GM18507 (cell line): ENCODE measurements around the gene ABLIM1.

ENCODE experiments used
- DNase-seq: peaks from one replicate; pipeline ENCODE4 v3.0.0; 2011; ENCODE audit warnings: low read depth; ENCODE audit not compliant: insufficient read length; ENCODE audit errors: extremely low spot score
- FAIRE-seq: peaks from 2 replicates; lab custom pipeline; 2011; peaks lifted over from hg19 to GRCh38; lab: Jason Lieb, UNC

The ABLIM1 gene

DNA sequence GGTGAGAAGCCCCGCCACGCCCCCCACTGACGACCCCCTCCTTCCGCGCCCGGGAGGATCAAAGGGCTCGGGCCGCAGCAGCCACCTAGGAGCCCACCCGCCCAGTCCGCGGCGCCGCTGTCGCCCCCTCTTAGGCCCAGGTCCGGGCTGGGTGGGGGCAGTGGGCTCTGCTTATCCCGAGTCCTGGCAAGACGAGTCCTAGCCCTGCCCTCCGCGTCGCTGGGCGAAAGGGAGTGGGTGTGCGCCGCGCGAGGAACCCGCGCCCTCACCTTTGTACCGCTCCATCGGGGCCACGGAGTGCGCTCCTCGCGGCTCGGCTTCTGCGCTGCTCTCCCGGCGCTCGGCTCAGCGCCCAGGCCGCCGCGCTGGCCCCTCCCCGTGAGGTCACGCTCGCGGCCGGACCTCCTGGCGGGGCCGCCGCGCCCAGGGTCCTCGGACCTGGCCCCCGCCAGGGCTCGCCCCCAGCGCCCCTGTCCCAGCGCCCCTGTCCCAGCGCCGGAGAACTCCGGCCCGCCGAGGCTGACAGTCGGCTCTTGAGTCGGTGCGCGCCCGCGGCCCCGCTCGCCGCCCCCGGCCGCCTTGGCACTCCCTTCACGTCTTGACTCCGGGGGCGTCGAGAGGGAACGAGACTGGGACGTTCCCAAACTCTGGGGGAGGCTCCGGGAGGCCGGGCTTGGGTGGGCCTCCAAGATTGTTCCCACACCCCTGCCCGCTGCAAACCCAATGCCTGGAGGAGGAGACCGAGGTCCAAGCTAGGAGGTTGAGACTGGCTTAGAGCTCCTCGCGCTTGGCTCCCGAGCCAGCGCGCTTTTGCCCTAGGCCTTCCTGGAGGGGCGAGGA lies 253.7 kb downstream of the ABLIM1 start, which contains the start of gene AFAP1L2:
TSS of gene AFAP1L2 (minus strand) at position 332 of the 840 bp plus-strand sequence. CDS start at position 285, 47 bp downstream.
- DNase-seq (no peak), FAIRE-seq (no peak)

DNA sequence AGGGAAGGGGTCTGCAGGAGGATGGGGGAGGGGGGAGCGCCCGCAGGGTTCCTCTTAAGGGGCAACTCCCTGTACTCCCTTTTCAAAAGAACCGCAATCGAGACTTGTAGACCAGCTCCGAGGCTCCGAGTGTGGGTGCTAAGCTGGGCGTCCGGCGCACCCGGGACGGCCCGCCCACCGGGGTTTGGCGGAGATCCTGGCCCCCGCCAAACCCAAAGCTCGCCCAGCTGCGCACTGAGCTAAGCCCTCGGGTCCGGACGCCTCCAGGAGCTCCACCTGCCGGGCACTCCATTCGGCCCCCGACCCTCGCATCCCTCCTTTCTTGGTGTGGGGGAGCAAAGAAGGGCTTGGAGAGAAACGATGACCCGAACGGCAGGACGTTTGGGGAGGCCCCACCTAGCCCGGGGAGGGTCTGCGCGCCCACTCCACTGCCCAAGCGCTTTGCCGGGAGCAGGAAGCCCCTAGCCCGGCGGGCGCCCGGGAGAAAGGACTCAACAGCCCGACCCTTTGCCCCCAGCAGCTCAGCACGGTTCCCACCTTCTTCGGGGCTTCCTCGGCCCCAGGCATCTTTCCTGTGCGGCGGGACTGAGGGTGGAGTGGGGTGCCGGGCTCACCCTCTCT lies 254.4 kb downstream of the ABLIM1 start:
- FAIRE-seq (no peak), DNase-seq (no peak)

DNA sequence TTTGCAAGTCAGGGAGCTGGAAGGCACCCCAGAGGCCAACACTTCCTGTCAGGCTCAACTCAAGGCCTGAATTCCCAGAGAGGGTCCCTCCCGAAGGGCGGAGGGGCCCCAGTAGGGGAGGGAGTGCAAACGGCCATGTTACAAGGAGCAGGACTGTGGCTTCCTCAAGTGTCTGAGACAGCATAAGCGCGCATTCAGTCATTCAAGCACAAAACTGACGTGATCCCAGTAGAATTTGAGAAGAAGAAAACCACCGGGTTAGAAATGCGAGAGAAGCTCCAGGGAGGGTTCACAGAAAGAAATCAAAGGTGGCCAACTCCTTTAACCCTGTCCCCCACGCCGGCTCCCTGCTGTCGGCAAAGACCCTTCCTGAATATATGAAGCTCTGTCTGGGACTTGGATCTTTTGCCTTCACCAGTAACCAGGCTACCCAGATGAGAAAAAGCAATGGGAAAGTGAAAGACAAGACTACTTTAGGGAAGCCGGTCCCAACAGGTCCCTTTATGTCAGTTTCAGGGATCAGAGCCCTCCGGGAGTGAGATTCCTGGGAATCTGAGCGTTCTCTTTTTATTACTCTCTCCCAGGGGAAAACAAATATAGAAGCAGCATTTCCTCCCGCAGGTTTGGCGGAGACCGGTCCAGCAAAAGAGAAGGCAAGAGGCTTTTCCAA lies 255.1 kb downstream of the ABLIM1 start:
- FAIRE-seq (no peak), DNase-seq (no peak)

DNA sequence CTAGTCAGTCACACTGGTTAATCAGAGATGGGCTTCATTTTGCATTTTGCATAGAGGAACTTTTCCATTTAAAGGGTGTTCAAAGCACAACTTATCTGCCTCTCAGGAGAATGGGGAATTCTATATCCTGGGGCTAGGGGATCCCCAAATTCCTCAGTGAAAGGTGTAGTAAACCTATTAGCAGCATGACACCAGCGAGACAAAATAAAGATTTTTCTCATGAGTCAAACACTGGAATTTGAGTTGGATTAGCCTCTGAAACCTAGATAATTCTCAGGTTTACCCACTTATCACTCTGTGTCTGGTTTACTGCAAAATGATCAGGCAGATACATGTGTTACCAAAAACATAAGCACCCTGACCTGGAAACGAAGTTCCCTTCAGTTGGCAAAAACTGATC lies 255.8 kb downstream of the ABLIM1 start:
- no peak for DNase-seq
- FAIRE-seq = no peak

DNA sequence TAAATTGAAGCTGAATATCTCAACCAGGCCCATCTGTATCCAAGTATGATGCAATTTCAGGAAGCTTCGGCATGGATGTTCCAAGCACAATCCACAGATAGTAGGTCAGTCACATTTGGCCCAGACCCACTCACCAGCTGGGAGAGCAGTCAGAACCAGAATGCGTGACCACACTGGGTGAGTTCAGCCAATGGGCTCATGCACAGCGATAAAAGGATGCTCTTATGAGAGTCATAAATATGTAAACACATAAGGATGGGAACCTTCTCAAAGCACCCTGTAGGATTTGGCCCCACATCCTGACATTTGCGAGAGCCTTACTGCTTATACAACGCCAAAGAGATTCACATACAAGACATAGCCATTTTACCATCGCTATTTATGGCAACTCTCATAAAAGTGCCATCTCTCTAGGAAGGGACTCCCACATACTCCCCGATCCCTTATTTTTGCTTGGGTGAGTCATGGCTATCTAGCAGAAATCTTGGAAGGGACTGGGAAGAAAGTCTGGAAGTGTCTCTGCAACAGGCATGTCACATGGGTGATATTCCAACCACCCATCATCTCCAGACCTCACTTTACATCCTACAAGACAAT lies 256.8 kb downstream of the ABLIM1 start:
- no peak for FAIRE-seq
- DNase-seq = no peak

DNA sequence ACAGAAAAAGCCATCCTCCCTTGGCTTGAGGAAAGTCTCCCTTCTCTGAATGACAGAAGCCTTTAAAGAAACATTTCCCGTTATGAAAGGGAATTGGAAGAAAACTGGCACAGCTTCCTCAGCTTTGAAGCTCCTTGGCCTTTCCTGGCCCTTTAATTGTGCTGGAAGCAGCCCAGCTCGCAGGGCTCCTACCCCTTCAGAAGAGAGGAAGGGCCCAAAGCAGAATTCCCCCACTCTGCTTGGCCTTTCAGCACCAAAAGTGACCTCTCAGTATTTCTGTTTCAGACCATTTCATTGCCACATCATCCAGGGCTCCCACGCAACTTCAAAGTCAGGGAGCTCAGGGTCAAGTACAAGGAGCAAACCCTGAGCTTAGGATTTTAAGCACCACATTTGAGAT lies 258.0 kb downstream of the ABLIM1 start:
- FAIRE-seq (no peak), DNase-seq (no peak)

DNA sequence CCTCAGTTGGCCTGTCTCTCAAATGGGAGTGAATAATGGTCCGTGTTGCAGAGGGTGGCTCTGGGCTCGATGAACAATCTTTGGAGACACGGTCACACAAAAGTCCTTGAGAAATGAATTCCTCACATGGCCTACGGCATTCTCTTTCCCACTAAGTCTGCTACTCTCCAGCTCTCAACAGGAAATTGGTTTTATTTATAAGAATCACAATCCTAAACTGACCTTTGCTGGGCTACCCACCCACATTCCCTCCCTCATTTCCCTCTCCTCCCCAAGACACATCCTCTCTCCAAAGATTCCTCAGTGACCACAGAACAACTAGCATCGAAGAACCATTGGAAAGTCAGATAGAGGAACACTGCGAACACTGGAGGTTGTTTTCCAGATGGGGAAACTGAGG lies 258.5 kb downstream of the ABLIM1 start:
- DNase-seq (no peak), FAIRE-seq (no peak)

DNA sequence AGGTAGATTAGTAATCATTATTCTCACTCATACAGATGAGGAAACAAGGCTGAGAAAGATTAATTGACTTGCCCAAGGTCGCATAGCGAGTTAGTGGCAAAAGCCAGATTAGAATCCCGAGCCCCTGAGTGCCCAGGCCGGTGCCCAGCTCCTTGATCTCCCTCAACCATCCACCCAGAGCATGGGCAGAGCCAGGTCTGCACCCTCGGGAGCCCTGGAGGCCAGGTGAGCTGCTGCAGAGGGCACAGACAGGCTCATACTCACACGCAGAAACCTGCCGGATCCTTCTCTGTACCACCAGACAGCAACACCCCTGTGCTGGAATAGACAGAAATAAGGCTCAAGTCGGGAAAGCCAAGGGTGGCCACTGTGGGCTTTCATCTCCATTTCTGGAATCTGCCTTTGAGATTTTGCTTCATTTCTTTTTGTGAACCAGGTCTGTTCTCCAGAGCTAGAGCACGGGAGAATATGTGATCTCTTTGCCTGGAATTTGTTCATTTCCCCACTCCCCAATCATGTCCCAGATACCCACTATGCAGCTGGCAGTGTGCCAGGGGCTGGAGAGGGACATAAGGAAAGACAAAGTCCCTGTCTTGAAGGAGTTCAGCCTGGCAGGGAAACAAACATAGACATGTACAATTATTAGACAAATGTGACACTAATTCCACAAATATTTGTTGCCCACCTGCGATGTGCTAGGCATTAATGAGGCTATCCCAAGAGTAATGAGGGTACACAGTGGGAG lies 259.3 kb downstream of the ABLIM1 start:
- no peak for FAIRE-seq

DNA sequence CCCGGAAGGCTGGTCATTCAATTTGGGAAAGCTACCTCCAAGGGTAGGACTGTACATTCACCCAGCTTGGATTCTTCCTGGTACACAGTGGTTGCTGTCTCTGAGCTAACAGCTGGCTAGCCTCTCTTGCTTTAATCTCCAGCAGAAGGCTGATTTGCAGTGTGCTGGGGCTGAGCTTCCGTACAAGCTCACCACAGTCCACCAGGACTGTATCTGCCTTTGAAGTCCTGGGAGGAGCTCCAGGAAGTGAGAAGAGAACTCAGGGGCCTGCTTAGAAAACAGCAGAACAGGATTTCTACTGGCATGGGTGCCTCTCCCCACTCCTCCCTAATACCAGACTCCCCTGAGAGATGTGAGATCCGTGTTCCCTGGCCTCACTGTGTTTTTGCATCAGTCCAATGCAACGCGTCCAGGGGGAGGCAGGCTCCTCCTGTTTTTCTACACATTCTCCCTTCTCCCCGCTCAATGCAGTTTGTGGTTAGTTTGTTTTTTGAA lies 260.4 kb downstream of the ABLIM1 start:
- DNase-seq (no peak), FAIRE-seq (no peak)

More for the DNA sequence above, 259.3 kb downstream of the ABLIM1 start:
- no peak for DNase-seq

DNA sequence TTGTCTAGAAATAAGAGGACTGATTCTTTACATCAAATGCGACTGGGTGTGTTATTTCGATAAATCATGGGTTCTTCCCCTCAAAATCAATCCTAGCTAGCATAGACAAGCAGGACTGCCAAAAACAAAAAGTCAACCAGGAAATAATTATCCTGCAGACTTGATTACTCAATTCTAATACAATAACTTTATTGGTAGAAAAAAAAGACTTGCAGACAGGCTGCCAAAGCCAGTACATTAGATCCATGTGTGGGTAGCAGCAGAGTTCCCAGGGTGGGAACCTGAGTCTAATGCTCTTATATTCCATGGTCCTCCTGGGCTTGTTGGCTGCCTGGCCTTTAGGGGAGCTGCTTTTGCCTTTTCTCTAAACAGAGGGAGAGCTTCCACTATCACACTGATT lies 261.6 kb downstream of the ABLIM1 start:
- no peak for DNase-seq
- FAIRE-seq = no peak

DNA sequence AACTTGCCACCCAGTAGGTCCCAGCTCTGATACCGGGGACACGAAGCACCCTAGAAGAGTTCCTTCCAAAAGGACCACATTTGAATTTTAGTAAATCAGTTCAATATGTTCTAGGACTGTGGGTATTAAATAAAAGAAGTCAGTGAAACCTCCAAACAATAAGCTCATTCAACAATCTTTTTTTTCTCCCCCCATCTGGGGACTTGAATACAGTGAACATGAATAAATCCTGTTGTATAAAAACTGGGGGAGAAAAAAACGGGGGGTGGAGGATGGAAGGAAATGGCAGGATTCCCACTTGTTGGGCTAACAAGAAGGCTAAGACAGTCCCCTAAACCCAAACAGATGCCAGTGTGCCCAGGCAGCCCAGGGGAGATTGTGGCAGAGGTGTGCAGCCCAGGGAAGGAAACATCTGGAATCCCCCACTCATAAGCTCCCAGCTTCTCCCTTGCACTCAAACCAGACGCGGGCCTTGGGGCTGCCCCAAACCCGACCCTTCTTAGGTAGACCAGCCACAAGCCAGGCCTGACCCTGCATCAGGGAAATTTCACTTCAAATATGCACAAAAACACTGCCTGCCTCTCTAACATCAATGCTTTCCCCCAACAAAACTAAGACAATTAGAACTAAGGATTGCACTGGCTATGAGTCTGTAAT lies 262.6 kb downstream of the ABLIM1 start:
- FAIRE-seq = no peak
- no peak for DNase-seq

DNA sequence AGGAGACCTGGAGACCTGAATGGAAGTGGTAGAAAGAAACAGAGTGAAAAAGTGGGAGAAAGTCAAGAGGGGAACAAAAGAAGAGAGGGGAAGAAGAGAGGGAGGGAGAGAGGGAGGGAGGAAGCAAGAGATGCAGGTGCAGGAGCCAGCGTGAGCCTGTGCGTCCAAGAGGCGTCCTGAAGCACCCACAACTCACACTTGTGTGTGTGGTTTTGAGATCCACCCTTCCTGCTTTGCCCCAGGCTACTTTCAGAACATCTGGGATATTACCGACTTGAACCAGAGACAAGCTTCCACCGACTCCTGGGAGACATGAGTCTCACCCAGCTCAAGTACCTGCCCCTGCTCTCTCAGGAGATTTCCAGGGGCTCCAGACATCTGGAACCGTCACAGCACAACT lies 263.5 kb downstream of the ABLIM1 start:
- FAIRE-seq = no peak
- no peak for DNase-seq

DNA sequence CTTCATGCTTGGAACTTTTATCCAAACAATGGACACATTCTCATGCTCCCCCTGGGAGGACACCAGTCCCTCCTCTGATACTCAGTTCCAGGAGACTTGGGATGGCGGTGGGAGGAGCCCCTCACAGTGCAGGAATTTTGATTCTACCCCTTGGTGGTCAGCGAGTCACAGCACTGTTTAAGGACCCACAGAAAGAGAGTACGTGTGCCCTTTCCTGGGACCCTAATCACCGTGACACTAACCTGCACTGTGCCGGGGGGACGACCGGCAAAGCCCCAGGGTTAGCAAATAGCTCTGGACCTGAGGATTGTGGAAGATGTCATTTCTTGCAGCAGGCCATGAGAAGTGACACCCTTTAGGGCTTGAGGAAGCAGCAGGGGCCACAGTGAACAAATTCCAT lies 264.2 kb downstream of the ABLIM1 start:
- DNase-seq (no peak), FAIRE-seq (no peak)

DNA sequence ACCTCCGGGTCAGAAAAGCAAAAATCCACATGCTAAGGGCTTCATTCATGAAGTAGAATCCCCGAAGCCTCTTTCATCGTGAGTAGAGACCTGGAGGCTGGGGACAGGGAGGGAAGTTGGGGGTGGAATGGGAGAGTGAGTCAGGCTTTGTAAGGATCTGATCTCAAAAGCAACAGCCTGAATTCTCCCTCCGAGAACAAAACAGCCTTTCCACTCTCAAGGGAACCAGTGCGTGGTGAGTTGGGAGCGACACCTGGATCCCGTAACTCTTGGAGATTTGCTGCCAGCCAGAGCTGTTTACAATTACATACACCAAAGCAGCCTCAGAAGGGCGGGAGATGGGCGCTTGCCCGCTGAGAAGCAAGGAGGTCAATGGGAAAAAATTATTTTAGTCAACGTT lies 264.6 kb downstream of the ABLIM1 start:
- FAIRE-seq (no peak), DNase-seq (no peak)

DNA sequence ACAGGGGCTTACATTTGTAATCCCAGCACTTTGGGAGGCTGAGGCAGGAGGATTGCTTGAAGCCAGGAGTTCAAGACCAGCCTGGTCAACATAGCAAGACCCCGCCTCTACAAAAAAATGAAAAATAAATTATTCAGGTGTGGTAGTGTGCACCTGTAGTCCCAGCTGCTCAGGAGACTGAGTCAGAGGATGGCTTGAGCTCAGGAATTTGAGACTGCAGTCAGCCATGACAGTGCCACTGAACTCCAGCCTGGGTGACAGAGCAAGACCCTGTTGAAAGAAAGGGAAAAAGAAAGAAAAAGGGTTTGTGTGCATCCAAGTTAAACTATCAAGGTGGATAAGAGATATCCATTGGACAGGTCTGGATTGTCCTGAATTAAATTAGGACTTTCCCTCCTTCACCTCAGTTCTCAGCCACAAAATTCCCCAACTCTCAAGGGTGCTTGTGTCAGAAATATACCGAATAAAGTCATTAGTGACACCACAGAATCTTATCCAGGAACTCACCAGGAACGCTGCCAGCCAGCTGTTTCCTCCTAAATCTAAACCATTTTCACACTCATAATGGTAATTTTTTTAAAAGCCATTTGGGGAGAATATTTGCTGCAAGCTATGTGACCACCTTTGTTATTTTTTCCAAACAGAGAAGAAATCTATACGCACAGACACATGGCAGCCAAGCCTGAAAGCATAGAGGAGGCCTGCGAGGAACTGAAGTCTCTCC lies 265.8 kb downstream of the ABLIM1 start:
- DNase-seq (no peak), FAIRE-seq (no peak)

DNA sequence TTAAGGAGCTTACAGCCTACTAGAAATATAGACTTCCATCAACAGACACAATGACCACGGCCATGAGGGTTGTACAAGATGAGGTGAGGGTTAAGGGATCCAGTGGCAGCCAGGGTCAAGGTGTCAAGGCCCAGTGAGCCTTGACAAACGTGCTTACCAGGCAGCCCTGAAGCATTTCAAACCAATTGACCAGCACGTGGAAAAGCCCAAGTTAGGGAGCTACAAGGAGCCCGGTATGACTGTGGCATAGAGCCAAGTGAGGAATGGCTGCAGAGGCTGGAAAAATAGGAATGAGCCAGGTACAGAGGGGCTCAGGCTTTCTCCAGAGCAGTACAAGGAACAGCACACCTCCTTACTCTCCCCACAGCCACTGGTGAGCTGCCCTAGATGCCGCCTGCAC lies 266.5 kb downstream of the ABLIM1 start:
- no peak for DNase-seq
- FAIRE-seq = no peak

DNA sequence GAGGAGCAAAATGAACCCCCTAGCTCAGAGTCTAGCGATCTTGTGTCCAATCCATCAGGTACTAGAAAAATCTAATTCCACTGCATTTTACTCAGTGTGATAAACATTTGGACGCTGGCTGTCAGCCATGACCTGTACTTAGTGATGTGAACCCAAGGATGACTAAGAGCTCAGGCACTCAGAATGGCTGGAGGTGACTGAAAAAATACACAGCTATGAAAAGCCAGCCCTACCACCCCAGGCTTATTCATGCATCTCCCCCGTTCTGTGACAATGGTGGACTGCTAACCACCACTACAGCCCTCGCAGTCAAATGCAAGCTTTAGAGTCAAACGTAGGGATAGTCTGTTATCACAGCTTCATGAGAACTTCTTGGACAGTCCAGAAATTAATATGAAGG lies 268.6 kb downstream of the ABLIM1 start:
- DNase-seq (no peak), FAIRE-seq (no peak)

DNA sequence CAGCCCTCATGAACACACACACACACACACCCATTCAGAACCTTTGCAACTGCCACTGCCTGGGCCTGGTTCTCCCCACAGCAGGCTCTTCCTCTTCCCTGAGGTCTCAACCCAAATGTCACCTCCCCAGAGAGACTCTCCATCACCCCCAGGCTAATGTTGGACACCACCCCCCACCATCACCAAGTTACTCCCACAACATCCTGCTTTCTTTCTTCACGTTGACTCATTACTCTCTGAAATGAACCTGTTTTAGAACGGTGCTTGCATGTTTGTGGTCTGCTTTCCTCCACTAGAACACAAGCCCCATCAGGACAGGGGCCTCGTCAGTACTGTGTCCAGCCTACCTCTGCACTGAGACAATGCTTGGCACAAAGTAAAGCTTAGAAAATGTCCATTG lies 269.8 kb downstream of the ABLIM1 start:
- FAIRE-seq (no peak), DNase-seq (no peak)
